ENCODE results near the gene CFAP70. TPM values are rescaled to one million over a fixed set of nuclear protein-coding genes. Genes with fewer than 3 reads are reported as not detected.

The CFAP70 gene
- total and polyA plus RNA-seq, 2 of the 8 experiments (the other 6 are each of a cell fraction or from before 2014, with no cell fraction given), result 0.21 to 0.30 TPM

- no peak overlapping the region for H3K4me2 ChIP-seq (ENCODE audit: insufficient read depth in 1 of 2, low read depth in 2 of 2, low read length in 2 of 2)
- DNase-seq (ENCODE audit: low read depth in 1 of 2, low spot score in 2 of 2) (no peak), FAIRE-seq (no peak)
- H4K5ac ChIP-seq (ENCODE audit: insufficient read length, low read depth, low read length), result no peak overlapping the region
- no peak overlapping the region for H3K27ac ChIP-seq (ENCODE audit: low read depth, low read length)
- no peak overlapping the region for H3K4ac ChIP-seq (replicated peaks; ENCODE audit: insufficient read length, low read depth, low read length)
- no peaks in the 10 kb centered on the region for H3K79me2 ChIP-seq (ENCODE audit: control insufficient read depth in 1 of 2, insufficient read depth in 2 of 2, low read length in 2 of 2)
- H3K79me1 ChIP-seq (ENCODE audit: low read depth, low read length), result no peaks in the 10 kb centered on the region
- no peak overlapping the region for H2BK12ac ChIP-seq (ENCODE audit: low read depth, low read length)
- H2BK20ac ChIP-seq (ENCODE audit: low read length), result no peak overlapping the region
- H3K23ac ChIP-seq (ENCODE audit: insufficient read length), result no peak overlapping the region
- H3K36me3 ChIP-seq (ENCODE audit: control insufficient read depth in 2 of 4, insufficient read depth in 4 of 4, low read length in 3 of 4), result peaks cover 4 to 49% (median 22%) of the 10 kb centered on the region in 4 experiments; a peak in 5 of 8 replicates
- no peak overlapping the region for H3K9ac ChIP-seq (replicated peaks in 1 of 4; ENCODE audit: extremely low read depth in 1 of 4, low read depth in 3 of 4, low read length in 3 of 4)
- H3K18ac ChIP-seq (ENCODE audit: extremely low read depth, low read length), result no peak overlapping the region
- no peak overlapping the region for H2AK5ac ChIP-seq (ENCODE audit: low read depth, low read length)
- no peak overlapping the region for H2AFZ ChIP-seq (ENCODE audit: low read length)
- peaks cover 0 to 1% of the 10 kb centered on the region in 2 experiments for H4K20me1 ChIP-seq (replicated peaks in 1 of 2; ENCODE audit: control insufficient read depth in 1 of 2, insufficient read depth in 2 of 2, low read length in 2 of 2)
- CTCF ChIA-PET (ENCODE audit: partially characterized antibody), result interaction anchor here (0.7 to 1.7 kb wide), 2 partner anchors 11 to 1489 kb away, joined by 3 to 7 read pairs; no protein-coding TSS in a partner anchor
- no peak overlapping the region for H3K4me3 ChIP-seq (ENCODE audit: extremely low read depth in 1 of 4, insufficient read depth in 2 of 4, low read depth in 3 of 4, low read length in 4 of 4)
- no peak overlapping the region for H3K56ac ChIP-seq (replicated peaks; ENCODE audit: insufficient read length, low read depth, low read length)
- H4K8ac ChIP-seq (ENCODE audit: extremely low read depth, insufficient read depth, low read length), result no peak overlapping the region
- no peaks in the 10 kb centered on the region for H3K4me1 ChIP-seq (replicated peaks in 1 of 4; ENCODE audit: control insufficient read depth in 3 of 4, insufficient read depth in 4 of 4, low read length in 3 of 4)
- H3K14ac ChIP-seq (ENCODE audit: insufficient read length), result no peak overlapping the region
- no peak overlapping the region for H2BK120ac ChIP-seq (replicated peaks; ENCODE audit: low read depth, low read length)
- no peaks in the 10 kb centered on the region for H3K27me3 ChIP-seq (replicated peaks in 1 of 4; ENCODE audit: control insufficient read depth in 3 of 4, extremely low read depth in 1 of 4, insufficient read depth in 3 of 4, low read length in 3 of 4)
- WGBS, 2 experiments (ENCODE audit: extremely low coverage in 1 of 2, insufficient coverage in 1 of 2, insufficient read length in 1 of 2, insufficient replicate concordance in 2 of 2, low coverage in 1 of 2, low lambda C conversion rate in 2 of 2, missing lambda C conversion rate in 1 of 2), result 93% methylated on average over 7 of the region's 7 CpGs; no CpG with 5 or more reads in 1 of the 2 experiments
- POLR2A ChIA-PET (ENCODE audit: partially characterized antibody), result no interaction called here
- no peak overlapping the region for H2BK15ac ChIP-seq (ENCODE audit: low read length)
- no peaks in the 10 kb centered on the region for H3K23me2 ChIP-seq (ENCODE audit: low read depth, low read length)
- no peaks in the 10 kb centered on the region for H3K9me3 ChIP-seq (ENCODE audit: insufficient read depth in 2 of 2, low read depth in 1 of 2, low read length in 1 of 2)
- no peak overlapping the region for H4K91ac ChIP-seq (replicated peaks; ENCODE audit: insufficient read length, low read length)
- H2BK5ac ChIP-seq (ENCODE audit: low read depth, low read length), result no peak overlapping the region
Measured at GRCh38 chr10:73386583-73386982, 27.9 kb upstream of the CFAP70 start.
